ENCODE measurements around the gene NAA35. TPM values are rescaled to one million over a fixed set of nuclear protein-coding genes. Genes with fewer than 3 reads are reported as not detected.

The NAA35 gene
- total RNA-seq, 1 experiment from 2014 or later = 34.7 TPM

DNA sequence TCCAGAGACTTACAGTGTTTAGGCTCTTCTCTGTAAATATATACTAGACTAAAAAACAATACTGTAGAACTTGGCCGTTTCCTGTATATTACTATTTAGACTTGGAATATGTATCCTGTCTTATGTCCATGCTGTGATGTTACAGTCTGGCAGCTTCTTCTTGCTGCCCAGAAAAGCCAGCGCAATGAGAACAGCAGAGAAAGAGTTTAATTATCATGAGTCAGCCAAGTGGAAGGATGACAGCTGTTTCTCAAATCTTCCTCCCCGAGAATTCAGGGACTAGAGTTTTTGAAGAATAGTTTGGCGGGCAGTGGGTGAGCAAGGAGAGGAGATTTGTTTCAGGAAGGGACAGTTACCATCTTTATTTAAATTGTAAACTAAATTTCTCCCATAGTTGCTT is 37.5 kb downstream of the NAA35 start:
- CTCF ChIA-PET = no interaction called here
- no peaks in the 10 kb centered on the region for H3K9me3 Mint-ChIP-seq
- no peak overlapping the region for H3K27ac Mint-ChIP-seq
- peaks cover 48% of the 10 kb centered on the region for H3K36me3 Mint-ChIP-seq
- no peak for ATAC-seq
- TF ChIP-seq ZNF121 (CRISPR knock-in tag; IDR thresholded peaks at IDR 0.05) = no peak
- no peaks in the 10 kb centered on the region for H3K27me3 Mint-ChIP-seq (ENCODE audit: low read depth)
- DNase-seq (ENCODE audit: low spot score) = no peak
- POLR2A ChIA-PET = no interaction called here
- H3K4me1 Mint-ChIP-seq = peaks cover 3% of the 10 kb centered on the region; the same call in 1 of the 2 replicates
- no peak overlapping the region for H3K4me3 Mint-ChIP-seq

DNA sequence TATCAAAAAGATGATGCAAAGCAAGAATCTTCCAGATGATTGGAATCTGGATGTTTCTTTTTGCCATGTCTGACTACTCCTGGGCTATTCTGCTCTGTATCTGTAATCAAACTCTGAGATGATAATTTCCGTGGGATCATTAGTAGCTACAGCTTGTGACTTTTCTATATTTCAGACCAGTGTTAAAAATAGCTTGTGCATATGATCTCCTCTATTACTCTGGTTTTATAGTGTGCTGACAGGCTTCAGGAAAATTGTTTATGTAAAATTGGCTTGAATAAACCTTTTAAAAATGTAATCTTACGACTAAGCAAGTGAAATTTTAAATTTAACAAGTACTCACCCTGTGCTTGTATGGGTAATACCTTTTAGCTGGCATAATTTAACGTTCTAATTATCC is 40.4 kb downstream of the NAA35 start:
- no peaks in the 10 kb centered on the region for H3K9me3 Mint-ChIP-seq
- no peak overlapping the region for H3K4me3 Mint-ChIP-seq
- no peak overlapping the region for H3K27ac Mint-ChIP-seq
- ATAC-seq (no peak), DNase-seq (ENCODE audit: low spot score) (no peak)
- ChIA-PET POLR2A (no interaction called here), CTCF (no interaction called here)
- H3K36me3 Mint-ChIP-seq = peaks cover 62% of the 10 kb centered on the region
- H3K4me1 Mint-ChIP-seq = peaks cover 3% of the 10 kb centered on the region; the same call in 1 of the 2 replicates
- TF ChIP-seq ZNF671 (CRISPR knock-in tag; IDR thresholded peaks at IDR 0.05) = no peak
- no peak for TF ChIP-seq E2F1 (CRISPR knock-in tag; IDR thresholded peaks at IDR 0.05)
- TF ChIP-seq CREB1 (CRISPR knock-in tag; IDR thresholded peaks at IDR 0.05) = no peak
- no peak for TF ChIP-seq CBFB (CRISPR knock-in tag; IDR thresholded peaks at IDR 0.05; ENCODE audit: low read depth)
- TF ChIP-seq NR1H2 (CRISPR knock-in tag; IDR thresholded peaks at IDR 0.05) = no peak
- no peaks in the 10 kb centered on the region for H3K27me3 Mint-ChIP-seq (ENCODE audit: low read depth)

DNA sequence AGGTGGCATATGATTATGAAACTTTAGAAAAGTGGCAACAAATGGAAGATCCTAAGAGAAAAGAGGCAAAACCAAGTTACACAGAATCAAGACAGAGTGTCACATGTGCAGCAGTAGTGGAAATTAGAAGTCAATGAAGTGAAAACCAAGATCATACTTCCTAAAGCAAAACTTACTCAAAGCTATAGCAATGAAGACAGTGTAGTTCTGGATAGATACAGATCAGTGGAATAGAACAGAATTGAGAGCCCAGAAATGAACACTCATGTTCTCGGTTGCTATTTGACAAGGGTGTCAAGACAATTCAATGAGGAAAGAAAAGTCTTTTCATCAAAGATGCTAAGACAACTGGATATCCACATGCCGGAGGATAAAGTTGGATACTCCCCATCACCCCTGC is 43.5 kb downstream of the NAA35 start:
- Mint-ChIP-seq H3K4me3 (no peak overlapping the region), H3K36me3 (peaks cover 48% of the 10 kb centered on the region), H3K9me3 (no peaks in the 10 kb centered on the region), H3K27me3 (ENCODE audit: low read depth) (no peaks in the 10 kb centered on the region), H3K4me1 (peaks cover 3% of the 10 kb centered on the region; the same call in 1 of the 2 replicates), H3K27ac (no peak overlapping the region)
- no peak for TF ChIP-seq ZNF416 (CRISPR knock-in tag; IDR thresholded peaks at IDR 0.05)
- no peak for TF ChIP-seq FOXJ3 (CRISPR knock-in tag; IDR thresholded peaks at IDR 0.05; ENCODE audit: borderline replicate concordance)
- no peak for TF ChIP-seq GABPB1 (CRISPR knock-in tag; IDR thresholded peaks at IDR 0.05)
- TF ChIP-seq ZBTB21 (CRISPR knock-in tag; IDR thresholded peaks at IDR 0.05; ENCODE audit: borderline replicate concordance) = no peak
- TF ChIP-seq, protein P1, sequence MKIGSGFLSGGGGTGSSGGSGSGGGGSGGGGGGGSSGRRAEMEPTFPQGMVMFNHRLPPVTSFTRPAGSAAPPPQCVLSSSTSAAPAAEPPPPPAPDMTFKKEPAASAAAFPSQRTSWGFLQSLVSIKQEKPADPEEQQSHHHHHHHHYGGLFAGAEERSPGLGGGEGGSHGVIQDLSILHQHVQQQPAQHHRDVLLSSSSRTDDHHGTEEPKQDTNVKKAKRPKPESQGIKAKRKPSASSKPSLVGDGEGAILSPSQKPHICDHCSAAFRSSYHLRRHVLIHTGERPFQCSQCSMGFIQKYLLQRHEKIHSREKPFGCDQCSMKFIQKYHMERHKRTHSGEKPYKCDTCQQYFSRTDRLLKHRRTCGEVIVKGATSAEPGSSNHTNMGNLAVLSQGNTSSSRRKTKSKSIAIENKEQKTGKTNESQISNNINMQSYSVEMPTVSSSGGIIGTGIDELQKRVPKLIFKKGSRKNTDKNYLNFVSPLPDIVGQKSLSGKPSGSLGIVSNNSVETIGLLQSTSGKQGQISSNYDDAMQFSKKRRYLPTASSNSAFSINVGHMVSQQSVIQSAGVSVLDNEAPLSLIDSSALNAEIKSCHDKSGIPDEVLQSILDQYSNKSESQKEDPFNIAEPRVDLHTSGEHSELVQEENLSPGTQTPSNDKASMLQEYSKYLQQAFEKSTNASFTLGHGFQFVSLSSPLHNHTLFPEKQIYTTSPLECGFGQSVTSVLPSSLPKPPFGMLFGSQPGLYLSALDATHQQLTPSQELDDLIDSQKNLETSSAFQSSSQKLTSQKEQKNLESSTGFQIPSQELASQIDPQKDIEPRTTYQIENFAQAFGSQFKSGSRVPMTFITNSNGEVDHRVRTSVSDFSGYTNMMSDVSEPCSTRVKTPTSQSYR (CRISPR knock-in tag; IDR thresholded peaks at IDR 0.05) = no peak
- no peak for TF ChIP-seq FOXP1 (CRISPR knock-in tag; IDR thresholded peaks at IDR 0.05; ENCODE audit: borderline replicate concordance)
- TF ChIP-seq, protein P2, sequence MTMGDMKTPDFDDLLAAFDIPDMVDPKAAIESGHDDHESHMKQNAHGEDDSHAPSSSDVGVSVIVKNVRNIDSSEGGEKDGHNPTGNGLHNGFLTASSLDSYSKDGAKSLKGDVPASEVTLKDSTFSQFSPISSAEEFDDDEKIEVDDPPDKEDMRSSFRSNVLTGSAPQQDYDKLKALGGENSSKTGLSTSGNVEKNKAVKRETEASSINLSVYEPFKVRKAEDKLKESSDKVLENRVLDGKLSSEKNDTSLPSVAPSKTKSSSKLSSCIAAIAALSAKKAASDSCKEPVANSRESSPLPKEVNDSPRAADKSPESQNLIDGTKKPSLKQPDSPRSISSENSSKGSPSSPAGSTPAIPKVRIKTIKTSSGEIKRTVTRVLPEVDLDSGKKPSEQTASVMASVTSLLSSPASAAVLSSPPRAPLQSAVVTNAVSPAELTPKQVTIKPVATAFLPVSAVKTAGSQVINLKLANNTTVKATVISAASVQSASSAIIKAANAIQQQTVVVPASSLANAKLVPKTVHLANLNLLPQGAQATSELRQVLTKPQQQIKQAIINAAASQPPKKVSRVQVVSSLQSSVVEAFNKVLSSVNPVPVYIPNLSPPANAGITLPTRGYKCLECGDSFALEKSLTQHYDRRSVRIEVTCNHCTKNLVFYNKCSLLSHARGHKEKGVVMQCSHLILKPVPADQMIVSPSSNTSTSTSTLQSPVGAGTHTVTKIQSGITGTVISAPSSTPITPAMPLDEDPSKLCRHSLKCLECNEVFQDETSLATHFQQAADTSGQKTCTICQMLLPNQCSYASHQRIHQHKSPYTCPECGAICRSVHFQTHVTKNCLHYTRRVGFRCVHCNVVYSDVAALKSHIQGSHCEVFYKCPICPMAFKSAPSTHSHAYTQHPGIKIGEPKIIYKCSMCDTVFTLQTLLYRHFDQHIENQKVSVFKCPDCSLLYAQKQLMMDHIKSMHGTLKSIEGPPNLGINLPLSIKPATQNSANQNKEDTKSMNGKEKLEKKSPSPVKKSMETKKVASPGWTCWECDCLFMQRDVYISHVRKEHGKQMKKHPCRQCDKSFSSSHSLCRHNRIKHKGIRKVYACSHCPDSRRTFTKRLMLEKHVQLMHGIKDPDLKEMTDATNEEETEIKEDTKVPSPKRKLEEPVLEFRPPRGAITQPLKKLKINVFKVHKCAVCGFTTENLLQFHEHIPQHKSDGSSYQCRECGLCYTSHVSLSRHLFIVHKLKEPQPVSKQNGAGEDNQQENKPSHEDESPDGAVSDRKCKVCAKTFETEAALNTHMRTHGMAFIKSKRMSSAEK (CRISPR knock-in tag; IDR thresholded peaks at IDR 0.05; ENCODE audit: borderline replicate concordance) = no peak
- TF ChIP-seq MXD4 (CRISPR knock-in tag; IDR thresholded peaks at IDR 0.05; ENCODE audit: borderline replicate concordance) = no peak
- TF ChIP-seq SOX15 (CRISPR knock-in tag; IDR thresholded peaks at IDR 0.05) = no peak
- TF ChIP-seq PRRX2 (CRISPR knock-in tag; IDR thresholded peaks at IDR 0.05) = no peak
- TF ChIP-seq ATF1 (CRISPR knock-in tag; IDR thresholded peaks at IDR 0.05) = no peak
- TF ChIP-seq NFATC4 (CRISPR knock-in tag; IDR thresholded peaks at IDR 0.05) = no peak
- no peak for TF ChIP-seq MLX (CRISPR knock-in tag; IDR thresholded peaks at IDR 0.05)
- no peak for TF ChIP-seq NFYB (CRISPR knock-in tag; conservative IDR thresholded peaks at IDR 0.05; ENCODE audit: low read depth)
- ChIA-PET POLR2A (no interaction called here), CTCF (interaction anchor here (0.6 kb wide), 1 partner anchor 213 kb away, joined by 3 read pairs; no protein-coding TSS in a partner anchor)
- no peak for DNase-seq (ENCODE audit: low spot score)
- ATAC-seq = no peak

All from WTC11 (cell line).